IMR-90 (cell line): ENCODE measurements around the gene PRKAR1B. TPM values are rescaled to one million over a fixed set of nuclear protein-coding genes. Genes with fewer than 3 reads are reported as not detected.

Source experiments
- ATAC-seq: fragments of 200-7000 bp; cut with Tn5 transposase; 2 replicates; pipeline ENCODE4 v1.9.1; 2020; ENCODE audit warnings: low read depth, mild to moderate bottlenecking, moderate library complexity
- BruUV-seq: library from RNA; stranded (reverse); fragments of 400-500 nt; replicated peaks from 2 replicates; lab custom pipeline; 2021; lab: Mats Ljungman, UMichigan
- CTCF ChIA-PET: fragments of 300-600 bp; formaldehyde crosslinking; extraction: SDS; loops from one replicate; lab custom pipeline; 2021; ENCODE audit warnings: antibody characterized with exemption; lab: Yijun Ruan, JAX
- POLR2A ChIA-PET: fragments of 300-600 bp; sonication (Branson Sonifier 250); formaldehyde crosslinking; loops from one replicate; lab custom pipeline; 2022; ENCODE audit warnings: antibody characterized with exemption; ENCODE audit not compliant: unreplicated experiment; lab: Charles Lee
- DNase-seq: peaks from one replicate; pipeline ENCODE4 v3.0.0; 2013
- H2AFZ ChIP-seq: replicated peaks from 2 replicates; pipeline ENCODE3; 2013; ENCODE audit warnings: low read length, mild to moderate bottlenecking; ENCODE audit not compliant: poor library complexity
- H2AK5ac ChIP-seq: 2 replicates; pipeline ENCODE4 v1.6.1; 2013; ENCODE audit warnings: low read depth, low read length, inconsistent platforms
- H2AK9ac ChIP-seq: replicated peaks from 2 replicates; pipeline ENCODE3; 2013; ENCODE audit warnings: mild to moderate bottlenecking, low read depth, low read length, moderate library complexity; ENCODE audit not compliant: poor library complexity
- H2BK120ac ChIP-seq: 2 replicates; pipeline ENCODE4 v1.6.1; 2013; ENCODE audit warnings: low read depth, low read length, inconsistent platforms
- H2BK15ac ChIP-seq: 3 replicates; pipeline ENCODE4 v1.6.1; 2013; ENCODE audit warnings: low read depth, low read length, inconsistent platforms
- H2BK20ac ChIP-seq: 2 replicates; pipeline ENCODE4 v1.6.1; 2013; ENCODE audit warnings: low read depth, mild to moderate bottlenecking, inconsistent platforms, low read length, moderate library complexity
- H2BK5ac ChIP-seq: 2 replicates; pipeline ENCODE4 v1.6.1; 2013; ENCODE audit warnings: mild to moderate bottlenecking, low read depth, low read length, inconsistent platforms; ENCODE audit not compliant: poor library complexity, severe bottlenecking
- H3K14ac ChIP-seq: replicated peaks from 2 replicates; pipeline ENCODE4 v1.6.1; 2013; ENCODE audit warnings: low read depth, low read length, inconsistent platforms
- H3K18ac ChIP-seq: 2 replicates; pipeline ENCODE4 v1.6.1; 2013; ENCODE audit warnings: low read depth, low read length, control low read depth
- H3K23ac ChIP-seq: 2 replicates; pipeline ENCODE4 v1.6.1; 2013; ENCODE audit warnings: low read depth, low read length, inconsistent platforms
- H3K27ac ChIP-seq: 2 replicates; pipeline ENCODE4 v1.5.1; 2013; ENCODE audit warnings: mild to moderate bottlenecking, control low read depth, low read length; ENCODE audit not compliant: insufficient read depth
- H3K27me3 ChIP-seq: 2 replicates; pipeline ENCODE4 v1.6.1; 2013; ENCODE audit warnings: low read length; ENCODE audit not compliant: control insufficient read depth, insufficient read depth
- H3K36me3 ChIP-seq: 2 replicates; pipeline ENCODE4 v1.6.1; 2013; ENCODE audit warnings: low read length, mixed read lengths; ENCODE audit not compliant: control insufficient read depth, insufficient read depth
- H3K4ac ChIP-seq: 2 replicates; pipeline ENCODE4 v1.6.1; 2013; ENCODE audit warnings: low read depth, low read length, inconsistent platforms
- H3K4me1 ChIP-seq: 2 replicates; pipeline ENCODE4 v1.6.1; 2013; ENCODE audit warnings: low read length, mixed read lengths; ENCODE audit not compliant: control insufficient read depth, insufficient read depth
- H3K4me2 ChIP-seq: 2 replicates; pipeline ENCODE4 v1.6.1; 2013; ENCODE audit warnings: low read depth, mild to moderate bottlenecking, control low read depth, low read length, moderate library complexity
- H3K4me3 ChIP-seq: 2 replicates; pipeline ENCODE4 v1.5.1; 2013; ENCODE audit warnings: low read depth, mild to moderate bottlenecking, control low read depth, low read length, moderate library complexity; ENCODE audit not compliant: insufficient read depth
- H3K56ac ChIP-seq: 2 replicates; pipeline ENCODE4 v1.6.1; 2013; ENCODE audit warnings: low read length, inconsistent platforms; ENCODE audit not compliant: insufficient read depth; ENCODE audit errors: extremely low read depth
- H3K79me1 ChIP-seq, 2 experiments: 2 replicates each; pipeline ENCODE4 v1.6.1; 2013; ENCODE audit warnings: low read length in 2 of 2, inconsistent platforms in 1 of 2, low read depth in 1 of 2
- H3K9ac ChIP-seq: 2 replicates; pipeline ENCODE4 v1.6.1; 2013; ENCODE audit warnings: low read depth, low read length, control low read depth
- H3K9me1 ChIP-seq: 2 replicates; pipeline ENCODE4 v1.6.1; 2013; ENCODE audit warnings: low read length, inconsistent platforms; ENCODE audit not compliant: insufficient read depth
- H3K9me3 ChIP-seq: 2 replicates; pipeline ENCODE4 v1.6.1; 2013; ENCODE audit warnings: low read length; ENCODE audit not compliant: control insufficient read depth, insufficient read depth
- H4K20me1 ChIP-seq: 2 replicates; pipeline ENCODE4 v1.6.1; 2013; ENCODE audit warnings: low read length, inconsistent platforms; ENCODE audit not compliant: insufficient read depth
- H4K5ac ChIP-seq: 2 replicates; pipeline ENCODE4 v1.6.1; 2013; ENCODE audit warnings: mild to moderate bottlenecking, low read depth, low read length, control low read depth
- H4K8ac ChIP-seq, 2 experiments: 2 replicates each; pipeline ENCODE4 v1.6.1; 2013; ENCODE audit warnings: low read depth in 2 of 2, low read length in 2 of 2, control low read depth in 1 of 2, inconsistent platforms in 1 of 2
- H4K91ac ChIP-seq: 2 replicates; pipeline ENCODE4 v1.6.1; 2013; ENCODE audit warnings: low read depth, low read length, inconsistent platforms; ENCODE audit not compliant: insufficient read depth
- BHLHE40 ChIP-seq: fragments of 150-350 bp; IDR thresholded peaks from 2 replicates; pipeline ENCODE4 v1.6.1; 2016; ENCODE audit warnings: mild to moderate bottlenecking, low read depth, low read length
- CEBPB ChIP-seq: IDR thresholded peaks from 2 replicates; pipeline ENCODE4 v1.6.1; 2012; ENCODE audit warnings: low read depth, low read length, improper control_type of control experiment
- CHD1 ChIP-seq: IDR thresholded peaks from 2 replicates; pipeline ENCODE4 v1.6.1; 2012; ENCODE audit warnings: low read depth, low read length, improper control_type of control experiment
- CTCF ChIP-seq: conservative IDR thresholded peaks from 2 replicates; pipeline ENCODE4 v1.5.1; 2012; ENCODE audit warnings: mild to moderate bottlenecking, low read depth, low read length, improper control_type of control experiment
- ELK1 ChIP-seq: fragments of 150-350 bp; IDR thresholded peaks from 2 replicates; pipeline ENCODE4 v1.6.1; 2016; ENCODE audit warnings: low read depth, mild to moderate bottlenecking, low read length, moderate library complexity, borderline replicate concordance
- FOS ChIP-seq: fragments of 150-350 bp; IDR thresholded peaks from 2 replicates; pipeline ENCODE4 v1.6.1; 2016; ENCODE audit warnings: low read depth, low read length
- MAFK ChIP-seq: IDR thresholded peaks from 2 replicates; pipeline ENCODE4 v1.6.1; 2012; ENCODE audit warnings: low read depth, low read length, improper control_type of control experiment
- MAZ ChIP-seq: IDR thresholded peaks from 2 replicates; pipeline ENCODE4 v1.6.1; 2012; ENCODE audit warnings: low read depth, mild to moderate bottlenecking, low read length, improper control_type of control experiment, moderate library complexity, borderline replicate concordance
- MXI1 ChIP-seq: IDR thresholded peaks from 2 replicates; pipeline ENCODE4 v1.6.1; 2012; ENCODE audit warnings: low read depth, mild to moderate bottlenecking, low read length, moderate library complexity, borderline replicate concordance
- NFE2L2 ChIP-seq: fragments of 150-350 bp; IDR thresholded peaks from 2 replicates; pipeline ENCODE4 v1.6.1; 2016; ENCODE audit warnings: low read depth, mild to moderate bottlenecking, low read length
- POLR2A ChIP-seq: IDR thresholded peaks from 2 replicates; pipeline ENCODE4 v1.6.1; 2012; ENCODE audit warnings: mild to moderate bottlenecking, low read depth, low read length
- RAD21 ChIP-seq: IDR thresholded peaks from 2 replicates; pipeline ENCODE4 v1.6.1; 2012; ENCODE audit warnings: low read length, improper control_type of control experiment
- RCOR1 ChIP-seq: IDR thresholded peaks from 2 replicates; pipeline ENCODE4 v1.6.1; 2012; ENCODE audit warnings: mild to moderate bottlenecking, low read length, improper control_type of control experiment; ENCODE audit not compliant: insufficient replicate concordance
- RFX5 ChIP-seq: IDR thresholded peaks from 2 replicates; pipeline ENCODE4 v1.8.0; 2012; ENCODE audit warnings: low read depth, mild to moderate bottlenecking, low read length, moderate library complexity
- SMC3 ChIP-seq: fragments of 150-350 bp; IDR thresholded peaks from 2 replicates; pipeline ENCODE4 v1.6.1; 2016; ENCODE audit warnings: low read depth, mild to moderate bottlenecking, antibody characterized with exemption, low read length, moderate library complexity
- USF2 ChIP-seq: fragments of 150-350 bp; IDR thresholded peaks from 2 replicates; pipeline ENCODE4 v1.6.1; 2017; ENCODE audit warnings: mild to moderate bottlenecking, antibody characterized with exemption, low read length, low read depth
- WGBS, 2 experiments: methylation state at CpG; one replicate each; pipeline versions ENCODE4 v1.1.5 to v1.1.7; 2013; ENCODE audit warnings: missing lambda C conversion rate in 2 of 2; ENCODE audit not compliant: insufficient read length in 1 of 2; ENCODE audit errors: extremely low coverage in 2 of 2; 5-methylcytosine and 5-hydroxymethylcytosine counted together
- dilution Hi-C: fragments of 300-500 bp; cut with HindIII; formaldehyde crosslinking; loops from one replicate; pipeline ENCODE4 v1.14.3; 2018; ENCODE audit warnings: low sequenced_read_pairs; ENCODE audit not compliant: unreplicated experiment
- in situ Hi-C: fragments of 300-500 bp; cut with MboI; formaldehyde crosslinking; loops from 3 replicates; pipeline ENCODE4 v1.14.3; 2019; ENCODE audit warnings: low sequenced_read_pairs, inconsistent platforms, mixed read lengths
- intact Hi-C: fragments of 100-400 bp; cut with micrococcal nuclease; formaldehyde crosslinking; loops from 2 replicates; pipeline ENCODE4 v1.10.0; 2022
- polyA plus RNA-seq, 3 experiments: library from polyadenylated mRNA; depleted of rRNA; stranded (reverse); fragments of >200 nt; gene quantifications; 2 replicates each; pipeline ENCODE4 v1.2.3, GENCODE V29; 2012; ENCODE audit warnings: low replicate concordance in 1 of 3
- total RNA-seq: library from RNA; depleted of rRNA; stranded (reverse); fragments of >200 nt; gene quantifications from 2 replicates; pipeline ENCODE4 v1.2.3, GENCODE V29; 2012

Gene PRKAR1B
- total and polyA plus RNA-seq, 2 of the 4 experiments (the other 2 are of a cell fraction), result 15.2 to 20.2 TPM

GRCh38 chr7:506391-506831 is 220.7 kb downstream of the PRKAR1B start:
- BruUV-seq, result no TSS peak
- intact Hi-C loops (no loop called here), dilution Hi-C loops (no loop called here), in situ Hi-C loops (no loop called here)
- no peak overlapping the region for H2AK9ac ChIP-seq
- no peak overlapping the region for H2AFZ ChIP-seq
- H3K27me3 ChIP-seq, result no peaks in the 10 kb centered on the region
- no peaks in the 10 kb centered on the region; the same call in 1 of the 2 replicates for H4K20me1 ChIP-seq
- 0 out of 2 replicates have a peak, but pooled peaks cover 4% of the 10 kb centered on the region for H3K36me3 ChIP-seq
- no peak overlapping the region for H3K4me3 ChIP-seq
- ChIA-PET POLR2A (no interaction called here), CTCF (no interaction called here)
- no peak overlapping the region for H3K18ac ChIP-seq
- H4K91ac ChIP-seq, result no peak overlapping the region
- DNase-seq, result no peak
- H2BK5ac ChIP-seq, result no peak overlapping the region
- no peak overlapping the region for H3K56ac ChIP-seq
- no peak overlapping the region for H2AK5ac ChIP-seq
- no peak overlapping the region for H4K8ac ChIP-seq
- no peaks in the 10 kb centered on the region; a peak in 2 of 4 replicates for H3K79me1 ChIP-seq
- H3K9me1 ChIP-seq, result no peaks in the 10 kb centered on the region
- H3K4ac ChIP-seq, result no peak overlapping the region
- H3K4me1 ChIP-seq, result no peaks in the 10 kb centered on the region
- no peak overlapping the region for H2BK15ac ChIP-seq
- no peak for ATAC-seq
- no peak for TF ChIP-seq CHD1
- no peak for TF ChIP-seq BHLHE40
- no peak for TF ChIP-seq SMC3
- TF ChIP-seq USF2, result no peak
- no peak for TF ChIP-seq MAZ
- TF ChIP-seq ELK1, result no peak
- no peak for TF ChIP-seq CTCF
- no peak for TF ChIP-seq NFE2L2
- TF ChIP-seq MXI1, result no peak
- no peak for TF ChIP-seq MAFK
- TF ChIP-seq RAD21, result no peak
- no peak for TF ChIP-seq FOS
- TF ChIP-seq RCOR1, result no peak
- no peak for TF ChIP-seq RFX5
- no peak for TF ChIP-seq POLR2A
- no peak for TF ChIP-seq CEBPB
- WGBS, 2 experiments, result 93% methylated on average over 3 of the region's 11 CpGs; no CpG with 5 or more reads in 1 of the 2 experiments
- H3K4me2 ChIP-seq, result no peak overlapping the region
- no peaks in the 10 kb centered on the region for H3K9me3 ChIP-seq
- no peak overlapping the region for H2BK20ac ChIP-seq
- H2BK120ac ChIP-seq, result no peak overlapping the region
- H3K23ac ChIP-seq, result no peak overlapping the region
- H3K27ac ChIP-seq, result no peak overlapping the region
- H3K9ac ChIP-seq, result no peak overlapping the region
- H3K14ac ChIP-seq, result no peak overlapping the region
- H4K5ac ChIP-seq, result no peak overlapping the region
